PC-9 (cell line): ENCODE results near the gene CCDC150. TPM values are rescaled to one million over a fixed set of nuclear protein-coding genes. Genes with fewer than 3 reads are reported as not detected.
"Not testable (repeated sequence)": the region's sequence is repeated elsewhere in the genome, so short reads cannot be mapped to it uniquely, and the experiment has no call there.

Experiments
- BruUV-seq: library from RNA; stranded (reverse); fragments of 400-500 nt; replicated peaks from 2 replicates; lab custom pipeline; 2021; lab: Mats Ljungman, UMichigan
- CTCF ChIA-PET: fragments of 300-600 bp; sonication (Branson Sonifier 250); formaldehyde crosslinking; loops from one replicate; lab custom pipeline; 2022; ENCODE audit warnings: antibody characterized with exemption; lab: Charles Lee
- POLR2A ChIA-PET: fragments of 300-600 bp; sonication (Branson Sonifier 250); formaldehyde crosslinking; loops from one replicate; lab custom pipeline; 2022; ENCODE audit warnings: antibody characterized with exemption; ENCODE audit not compliant: unreplicated experiment; lab: Charles Lee
- DNase-seq, 2 experiments: peaks; one replicate each; pipeline versions ENCODE4 v3.0.0 to v3.0.0-alpha.2; 2015 to 2022; ENCODE audit warnings: mixed read lengths in 1 of 2
- H2AFZ ChIP-seq: fragments of 200-600 bp; sonication (generic); 2 replicates; pipeline ENCODE4 v1.8.1; 2017; ENCODE audit warnings: antibody characterized with exemption
- H3F3A ChIP-seq: fragments of 200-600 bp; sonication (generic); 2 replicates; pipeline ENCODE4 v1.8.1; 2017; ENCODE audit warnings: antibody characterized with exemption, mild to moderate bottlenecking, low read depth; ENCODE audit not compliant: insufficient read depth
- H3K27ac ChIP-seq: fragments of 200-600 bp; sonication (generic); 2 replicates; pipeline ENCODE4 v1.6.1; 2016; ENCODE audit warnings: mixed run types
- H3K27me3 ChIP-seq: fragments of 200-600 bp; sonication (generic); 2 replicates; pipeline ENCODE4 v1.6.1; 2016; ENCODE audit warnings: low read depth, mixed run types; ENCODE audit not compliant: insufficient read depth
- H3K36me3 ChIP-seq: fragments of 200-600 bp; sonication (generic); 2 replicates; pipeline ENCODE4 v1.6.1; 2016; ENCODE audit warnings: low read depth, mixed run types
- H3K4me1 ChIP-seq: fragments of 200-600 bp; sonication (generic); replicated peaks from 2 replicates; pipeline ENCODE4 v1.6.1; 2016; ENCODE audit warnings: mixed run types; ENCODE audit not compliant: insufficient read depth
- H3K4me2 ChIP-seq: fragments of 200-600 bp; sonication (generic); 2 replicates; pipeline ENCODE4 v1.6.1; 2017; ENCODE audit warnings: mixed run types
- H3K4me3 ChIP-seq: fragments of 200-600 bp; sonication (generic); 2 replicates; pipeline ENCODE4 v1.6.1; 2016; ENCODE audit warnings: mixed run types
- H3K79me2 ChIP-seq: fragments of 200-600 bp; sonication (generic); 2 replicates; pipeline ENCODE4 v1.6.1; 2017; ENCODE audit warnings: low read depth, mixed run types
- H3K9me2 ChIP-seq: fragments of 200-600 bp; sonication (generic); 2 replicates; pipeline ENCODE4 v1.8.1; 2017; ENCODE audit warnings: mild to moderate bottlenecking; ENCODE audit not compliant: insufficient read depth
- H3K9me3 ChIP-seq: fragments of 200-600 bp; sonication (generic); 2 replicates; pipeline ENCODE4 v1.8.1; 2016; ENCODE audit warnings: low read depth; ENCODE audit not compliant: insufficient read depth
- H4K20me1 ChIP-seq: fragments of 200-600 bp; sonication (generic); 2 replicates; pipeline ENCODE4 v1.8.1; 2017; ENCODE audit not compliant: insufficient read depth
- EZH2 ChIP-seq: fragments of 200-600 bp; sonication (generic); IDR thresholded peaks from 2 replicates; pipeline ENCODE4 v1.8.0; 2017; ENCODE audit warnings: antibody characterized with exemption, low read depth
- intact Hi-C: fragments of 100-400 bp; cut with micrococcal nuclease; formaldehyde crosslinking; loops from one replicate; pipeline ENCODE4 v1.10.0; 2022; ENCODE audit not compliant: unreplicated experiment
- total RNA-seq: library from RNA; stranded (reverse); gene quantifications from 2 replicates; pipeline ENCODE4 v1.2.3, GENCODE V29; 2021
- TF ChIP-seq, protein P1 (sequence below): fragments of 200-600 bp; sonication (generic); conservative IDR thresholded peaks from 2 replicates; pipeline ENCODE4 v1.6.1; 2017; ENCODE audit warnings: mixed run types, antibody characterized with exemption, mild to moderate bottlenecking, moderate library complexity

The CCDC150 gene
- total RNA-seq, 1 experiment from 2014 or later, result 9.8 TPM

GRCh38 chr2:196729418-196729817 lies 89.9 kb downstream of the CCDC150 start:
- intact Hi-C loops, result no loop called here
- H3K27ac ChIP-seq, result no peak overlapping the region
- ChIA-PET POLR2A (no interaction called here), CTCF (no interaction called here)
- H3K9me2 ChIP-seq, result no peaks in the 10 kb centered on the region
- H3K27me3 ChIP-seq, result no peaks in the 10 kb centered on the region
- H3K4me3 ChIP-seq, result no peak overlapping the region
- BruUV-seq, result no TSS peak
- no peaks in the 10 kb centered on the region for H3K36me3 ChIP-seq
- H3K79me2 ChIP-seq, result no peaks in the 10 kb centered on the region
- DNase-seq, result no peak
- no peaks in the 10 kb centered on the region for H3F3A ChIP-seq
- H3K4me2 ChIP-seq, result no peak overlapping the region
- H3K9me3 ChIP-seq, result no peaks in the 10 kb centered on the region
- TF ChIP-seq, protein P1, sequence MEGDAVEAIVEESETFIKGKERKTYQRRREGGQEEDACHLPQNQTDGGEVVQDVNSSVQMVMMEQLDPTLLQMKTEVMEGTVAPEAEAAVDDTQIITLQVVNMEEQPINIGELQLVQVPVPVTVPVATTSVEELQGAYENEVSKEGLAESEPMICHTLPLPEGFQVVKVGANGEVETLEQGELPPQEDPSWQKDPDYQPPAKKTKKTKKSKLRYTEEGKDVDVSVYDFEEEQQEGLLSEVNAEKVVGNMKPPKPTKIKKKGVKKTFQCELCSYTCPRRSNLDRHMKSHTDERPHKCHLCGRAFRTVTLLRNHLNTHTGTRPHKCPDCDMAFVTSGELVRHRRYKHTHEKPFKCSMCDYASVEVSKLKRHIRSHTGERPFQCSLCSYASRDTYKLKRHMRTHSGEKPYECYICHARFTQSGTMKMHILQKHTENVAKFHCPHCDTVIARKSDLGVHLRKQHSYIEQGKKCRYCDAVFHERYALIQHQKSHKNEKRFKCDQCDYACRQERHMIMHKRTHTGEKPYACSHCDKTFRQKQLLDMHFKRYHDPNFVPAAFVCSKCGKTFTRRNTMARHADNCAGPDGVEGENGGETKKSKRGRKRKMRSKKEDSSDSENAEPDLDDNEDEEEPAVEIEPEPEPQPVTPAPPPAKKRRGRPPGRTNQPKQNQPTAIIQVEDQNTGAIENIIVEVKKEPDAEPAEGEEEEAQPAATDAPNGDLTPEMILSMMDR, result no peak
- TF ChIP-seq EZH2, result no peak
- no peaks in the 10 kb centered on the region for H3K4me1 ChIP-seq
- H2AFZ ChIP-seq, result no peak overlapping the region
- no peaks in the 10 kb centered on the region for H4K20me1 ChIP-seq

GRCh38 chr2:196736646-196737045 lies 97.1 kb downstream of the CCDC150 start:
- H3K9me3 ChIP-seq, H3K4me1 ChIP-seq, H2AFZ ChIP-seq, H3F3A ChIP-seq, H3K27me3 ChIP-seq, H3K9me2 ChIP-seq, H3K4me3 ChIP-seq, intact Hi-C loops, H4K20me1 ChIP-seq, H3K36me3 ChIP-seq, POLR2A ChIA-PET, H3K79me2 ChIP-seq, BruUV-seq, H3K4me2 ChIP-seq, H3K27ac ChIP-seq, CTCF ChIA-PET, DNase-seq: not testable (repeated sequence)

- Histone ChIP-seq H3K79me2 (no peaks in the 10 kb centered on the region), H3K9me2 (no peaks in the 10 kb centered on the region), H3K4me3 (no peak overlapping the region), H3K27ac (no peak overlapping the region), H3F3A (no peaks in the 10 kb centered on the region), H3K4me1 (no peaks in the 10 kb centered on the region), H3K36me3 (no peaks in the 10 kb centered on the region), H3K4me2 (no peak overlapping the region), H2AFZ (no peak overlapping the region), H4K20me1 (no peaks in the 10 kb centered on the region), H3K9me3 (no peaks in the 10 kb centered on the region), H3K27me3 (no peaks in the 10 kb centered on the region)
- ChIA-PET POLR2A (no interaction called here), CTCF (no interaction called here)
- no peak for DNase-seq
- TF ChIP-seq, protein P1, result no peak
- TF ChIP-seq EZH2, result no peak
- no TSS peak for BruUV-seq
- intact Hi-C loops, result no loop called here
Observed at GRCh38 chr2:196737046-196737445, 97.5 kb downstream of the CCDC150 start.

GRCh38 chr2:196739031-196739430 lies 99.5 kb downstream of the CCDC150 start:
- intact Hi-C loops, result no loop called here
- CTCF ChIA-PET, result no interaction called here
- no peaks in the 10 kb centered on the region for H3F3A ChIP-seq
- BruUV-seq, result no TSS peak
- H3K4me2 ChIP-seq, result no peak overlapping the region
- H4K20me1 ChIP-seq, result no peaks in the 10 kb centered on the region
- POLR2A ChIA-PET, result no interaction called here
- no peak overlapping the region for H3K27ac ChIP-seq
- no peak for DNase-seq
- no peaks in the 10 kb centered on the region for H3K36me3 ChIP-seq
- TF ChIP-seq EZH2, result no peak
- TF ChIP-seq, protein P1, result no peak
- no peak overlapping the region for H3K4me3 ChIP-seq
- H3K27me3 ChIP-seq, result no peaks in the 10 kb centered on the region
- no peaks in the 10 kb centered on the region for H3K4me1 ChIP-seq
- no peak overlapping the region for H2AFZ ChIP-seq
- H3K79me2 ChIP-seq, result no peaks in the 10 kb centered on the region
- H3K9me3 ChIP-seq, result no peaks in the 10 kb centered on the region
- H3K9me2 ChIP-seq, result no peaks in the 10 kb centered on the region
